NT2/D1 (cell line): Measurements from ENCODE around the gene IL4.

Experiments
- SUZ12 ChIP-seq: IDR thresholded peaks from 2 replicates; pipeline ENCODE4 v1.6.1; 2011; ENCODE audit not compliant: insufficient read length, insufficient read depth; ENCODE audit errors: extremely low read depth
- YY1 ChIP-seq: IDR thresholded peaks from 2 replicates; pipeline ENCODE4 v1.6.1; 2011; ENCODE audit not compliant: insufficient read length, insufficient read depth
- ZNF274 ChIP-seq: IDR thresholded peaks from 2 replicates; pipeline ENCODE4 v1.6.1; 2011; ENCODE audit warnings: mild to moderate bottlenecking, low read depth, low read length

- TF ChIP-seq ZNF274 (no peak), SUZ12 (no peak), YY1 (no peak)
Measured at GRCh38 chr5:132637241-132637640, 36.5 kb upstream of the IL4 start.
